K562 (cell line): ENCODE results near the gene ZNF83.

Source experiments
- JUN ChIP-seq, 2 experiments: sonication (generic) in 1 of 2; formaldehyde crosslinking in 1 of 2; IDR thresholded peaks; 2 replicates each; pipeline versions ENCODE4 v1.6.1 to v1.8.0; 2012 to 2022; ENCODE audit warnings: borderline replicate concordance in 2 of 2, mild to moderate bottlenecking in 2 of 2, improper control_type of control experiment in 1 of 2, low read depth in 1 of 2, low read length in 1 of 2, missing genetic modification reagents in 1 of 2
- KLF16 ChIP-seq: IDR thresholded peaks from 2 replicates; pipeline ENCODE4 v1.6.1; 2016; ENCODE audit warnings: antibody characterized with exemption
- ZNF121 ChIP-seq: sonication (generic); formaldehyde crosslinking; conservative IDR thresholded peaks from 2 replicates; pipeline ENCODE4 v1.8.0; 2022; ENCODE audit warnings: missing genetic modification reagents

DNA sequence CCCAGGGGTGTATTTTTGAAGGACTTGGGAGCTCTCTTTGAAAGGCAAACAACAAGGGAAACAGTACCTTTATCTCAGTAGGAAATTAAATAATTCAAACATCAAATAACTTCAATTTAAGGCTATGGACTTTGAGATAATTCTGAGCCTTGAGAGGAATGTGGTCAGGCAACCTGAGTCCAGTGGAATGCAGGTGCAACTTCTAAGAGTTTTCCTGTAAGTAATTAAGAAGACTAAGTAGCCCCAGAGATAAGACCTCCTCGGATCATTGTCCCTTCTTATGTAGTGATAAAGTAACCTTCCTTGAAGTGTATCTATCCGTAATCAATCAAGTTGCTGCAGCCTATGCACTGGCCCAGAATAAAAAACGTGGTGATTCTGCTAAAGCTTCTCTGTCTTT lies 38.9 kb downstream of the ZNF83 start:
- no peak for TF ChIP-seq KLF16
- no peak for TF ChIP-seq ZNF121 (CRISPR knock-in tag)
- no peak for TF ChIP-seq JUN (IDR thresholded peaks at IDR 0.05; ENCODE audit: borderline replicate concordance, low read depth, low read length)
- TF ChIP-seq JUN (CRISPR knock-in tag; IDR thresholded peaks at IDR 0.05; ENCODE audit: borderline replicate concordance), result no peak
